Measurements from ENCODE around the gene SPINDOC.
"Not testable (repeated sequence)": the region's sequence is repeated elsewhere in the genome, so short reads cannot be mapped to it uniquely, and the experiment has no call there.

SPINDOC gene

GRCh38 chr11:63791495-63792167 is 21.6 kb upstream of the SPINDOC start:
- DNase-seq = no peak

GRCh38 chr11:63793161-63793560 is 20.1 kb upstream of the SPINDOC start:
- DNase-seq = no peak

- DNase-seq = no peak
Measured at GRCh38 chr11:63795066-63795465, 18.2 kb upstream of the SPINDOC start.

GRCh38 chr11:63800921-63801320 is 12.3 kb upstream of the SPINDOC start:
- DNase-seq = no peak

- DNase-seq = no peak
Measured at GRCh38 chr11:63802637-63803414, 10.4 kb upstream of the SPINDOC start.

GRCh38 chr11:63804259-63804658 is 9.0 kb upstream of the SPINDOC start:
- DNase-seq = no peak

GRCh38 chr11:63805844-63806415 is 7.3 kb upstream of the SPINDOC start:
- DNase-seq = no peak

GRCh38 chr11:63810383-63810782 is 2.9 kb upstream of the SPINDOC start:
- not testable (repeated sequence) for DNase-seq

GRCh38 chr11:63811522-63811921 is 1.7 kb upstream of the SPINDOC start:
- DNase-seq = no peak

- DNase-seq = peak; percentile 30
Measured at GRCh38 chr11:63813563-63814382, 517 bp downstream of the SPINDOC start.

GRCh38 chr11:63814383-63814736 is 1.1 kb downstream of the SPINDOC start:
- DNase-seq = no peak

GRCh38 chr11:63816166-63816565 is 2.9 kb downstream of the SPINDOC start:
- no peak for DNase-seq

- DNase-seq = no peak
Measured at GRCh38 chr11:63816732-63817131, 3.5 kb downstream of the SPINDOC start.

GRCh38 chr11:63817758-63818498 is 4.7 kb downstream of the SPINDOC start:
- no peak for DNase-seq

- DNase-seq = no peak
Measured at GRCh38 chr11:63818609-63819008, 5.4 kb downstream of the SPINDOC start.

- DNase-seq = no peak
Measured at GRCh38 chr11:63821411-63821810, 8.2 kb downstream of the SPINDOC start.

- no peak for DNase-seq
Measured at GRCh38 chr11:63826471-63827190, 13.4 kb downstream of the SPINDOC start.

- DNase-seq = no peak
Measured at GRCh38 chr11:63829823-63830489, 16.7 kb downstream of the SPINDOC start.

- DNase-seq = no peak
Measured at GRCh38 chr11:63831326-63831725, 18.1 kb downstream of the SPINDOC start.

- no peak for DNase-seq
Measured at GRCh38 chr11:63832336-63832735, 19.1 kb downstream of the SPINDOC start.

GRCh38 chr11:63833048-63833447 is 19.8 kb downstream of the SPINDOC start:
- DNase-seq = no peak

Data from activated gamma-delta T cell (primary cell).